IMR-90 (cell line): Measurements from ENCODE around the gene RGS14. TPM values are rescaled to one million over a fixed set of nuclear protein-coding genes. Genes with fewer than 3 reads are reported as not detected.

ENCODE experiments used
- ATAC-seq: fragments of 200-7000 bp; cut with Tn5 transposase; 2 replicates; pipeline ENCODE4 v1.9.1; 2020; ENCODE audit warnings: low read depth, mild to moderate bottlenecking, moderate library complexity
- BruUV-seq: library from RNA; stranded (reverse); fragments of 400-500 nt; replicated peaks from 2 replicates; lab custom pipeline; 2021; lab: Mats Ljungman, UMichigan
- CTCF ChIA-PET: fragments of 300-600 bp; formaldehyde crosslinking; extraction: SDS; loops from one replicate; lab custom pipeline; 2021; ENCODE audit warnings: antibody characterized with exemption; lab: Yijun Ruan, JAX
- POLR2A ChIA-PET: fragments of 300-600 bp; sonication (Branson Sonifier 250); formaldehyde crosslinking; loops from one replicate; lab custom pipeline; 2022; ENCODE audit warnings: antibody characterized with exemption; ENCODE audit not compliant: unreplicated experiment; lab: Charles Lee
- DNase-seq: peaks from one replicate; pipeline ENCODE4 v3.0.0; 2013
- H2AFZ ChIP-seq: replicated peaks from 2 replicates; pipeline ENCODE3; 2013; ENCODE audit warnings: low read length, mild to moderate bottlenecking; ENCODE audit not compliant: poor library complexity
- H2AK5ac ChIP-seq: 2 replicates; pipeline ENCODE4 v1.6.1; 2013; ENCODE audit warnings: low read depth, low read length, inconsistent platforms
- H2AK9ac ChIP-seq: replicated peaks from 2 replicates; pipeline ENCODE3; 2013; ENCODE audit warnings: mild to moderate bottlenecking, low read depth, low read length, moderate library complexity; ENCODE audit not compliant: poor library complexity
- H2BK120ac ChIP-seq: 2 replicates; pipeline ENCODE4 v1.6.1; 2013; ENCODE audit warnings: low read depth, low read length, inconsistent platforms
- H2BK15ac ChIP-seq: 3 replicates; pipeline ENCODE4 v1.6.1; 2013; ENCODE audit warnings: low read depth, low read length, inconsistent platforms
- H2BK20ac ChIP-seq: 2 replicates; pipeline ENCODE4 v1.6.1; 2013; ENCODE audit warnings: low read depth, mild to moderate bottlenecking, inconsistent platforms, low read length, moderate library complexity
- H2BK5ac ChIP-seq: 2 replicates; pipeline ENCODE4 v1.6.1; 2013; ENCODE audit warnings: mild to moderate bottlenecking, low read depth, low read length, inconsistent platforms; ENCODE audit not compliant: poor library complexity, severe bottlenecking
- H3K14ac ChIP-seq: replicated peaks from 2 replicates; pipeline ENCODE4 v1.6.1; 2013; ENCODE audit warnings: low read depth, low read length, inconsistent platforms
- H3K18ac ChIP-seq: 2 replicates; pipeline ENCODE4 v1.6.1; 2013; ENCODE audit warnings: low read depth, low read length, control low read depth
- H3K23ac ChIP-seq: 2 replicates; pipeline ENCODE4 v1.6.1; 2013; ENCODE audit warnings: low read depth, low read length, inconsistent platforms
- H3K27ac ChIP-seq: 2 replicates; pipeline ENCODE4 v1.5.1; 2013; ENCODE audit warnings: mild to moderate bottlenecking, control low read depth, low read length; ENCODE audit not compliant: insufficient read depth
- H3K27me3 ChIP-seq: 2 replicates; pipeline ENCODE4 v1.6.1; 2013; ENCODE audit warnings: low read length; ENCODE audit not compliant: control insufficient read depth, insufficient read depth
- H3K36me3 ChIP-seq: 2 replicates; pipeline ENCODE4 v1.6.1; 2013; ENCODE audit warnings: low read length, mixed read lengths; ENCODE audit not compliant: control insufficient read depth, insufficient read depth
- H3K4ac ChIP-seq: 2 replicates; pipeline ENCODE4 v1.6.1; 2013; ENCODE audit warnings: low read depth, low read length, inconsistent platforms
- H3K4me1 ChIP-seq: 2 replicates; pipeline ENCODE4 v1.6.1; 2013; ENCODE audit warnings: low read length, mixed read lengths; ENCODE audit not compliant: control insufficient read depth, insufficient read depth
- H3K4me2 ChIP-seq: 2 replicates; pipeline ENCODE4 v1.6.1; 2013; ENCODE audit warnings: low read depth, mild to moderate bottlenecking, control low read depth, low read length, moderate library complexity
- H3K4me3 ChIP-seq: 2 replicates; pipeline ENCODE4 v1.5.1; 2013; ENCODE audit warnings: low read depth, mild to moderate bottlenecking, control low read depth, low read length, moderate library complexity; ENCODE audit not compliant: insufficient read depth
- H3K56ac ChIP-seq: 2 replicates; pipeline ENCODE4 v1.6.1; 2013; ENCODE audit warnings: low read length, inconsistent platforms; ENCODE audit not compliant: insufficient read depth; ENCODE audit errors: extremely low read depth
- H3K79me1 ChIP-seq, 2 experiments: 2 replicates each; pipeline ENCODE4 v1.6.1; 2013; ENCODE audit warnings: low read length in 2 of 2, inconsistent platforms in 1 of 2, low read depth in 1 of 2
- H3K9ac ChIP-seq: 2 replicates; pipeline ENCODE4 v1.6.1; 2013; ENCODE audit warnings: low read depth, low read length, control low read depth
- H3K9me1 ChIP-seq: 2 replicates; pipeline ENCODE4 v1.6.1; 2013; ENCODE audit warnings: low read length, inconsistent platforms; ENCODE audit not compliant: insufficient read depth
- H3K9me3 ChIP-seq: 2 replicates; pipeline ENCODE4 v1.6.1; 2013; ENCODE audit warnings: low read length; ENCODE audit not compliant: control insufficient read depth, insufficient read depth
- H4K20me1 ChIP-seq: 2 replicates; pipeline ENCODE4 v1.6.1; 2013; ENCODE audit warnings: low read length, inconsistent platforms; ENCODE audit not compliant: insufficient read depth
- H4K5ac ChIP-seq: 2 replicates; pipeline ENCODE4 v1.6.1; 2013; ENCODE audit warnings: mild to moderate bottlenecking, low read depth, low read length, control low read depth
- H4K8ac ChIP-seq, 2 experiments: 2 replicates each; pipeline ENCODE4 v1.6.1; 2013; ENCODE audit warnings: low read depth in 2 of 2, low read length in 2 of 2, control low read depth in 1 of 2, inconsistent platforms in 1 of 2
- H4K91ac ChIP-seq: 2 replicates; pipeline ENCODE4 v1.6.1; 2013; ENCODE audit warnings: low read depth, low read length, inconsistent platforms; ENCODE audit not compliant: insufficient read depth
- BHLHE40 ChIP-seq: fragments of 150-350 bp; IDR thresholded peaks from 2 replicates; pipeline ENCODE4 v1.6.1; 2016; ENCODE audit warnings: mild to moderate bottlenecking, low read depth, low read length
- CEBPB ChIP-seq: IDR thresholded peaks from 2 replicates; pipeline ENCODE4 v1.6.1; 2012; ENCODE audit warnings: low read depth, low read length, improper control_type of control experiment
- CHD1 ChIP-seq: IDR thresholded peaks from 2 replicates; pipeline ENCODE4 v1.6.1; 2012; ENCODE audit warnings: low read depth, low read length, improper control_type of control experiment
- RAD21 ChIP-seq: IDR thresholded peaks from 2 replicates; pipeline ENCODE4 v1.6.1; 2012; ENCODE audit warnings: low read length, improper control_type of control experiment
- WGBS, 2 experiments: methylation state at CpG; one replicate each; pipeline versions ENCODE4 v1.1.5 to v1.1.7; 2013; ENCODE audit warnings: missing lambda C conversion rate in 2 of 2; ENCODE audit not compliant: insufficient read length in 1 of 2; ENCODE audit errors: extremely low coverage in 2 of 2; 5-methylcytosine and 5-hydroxymethylcytosine counted together
- dilution Hi-C: fragments of 300-500 bp; cut with HindIII; formaldehyde crosslinking; loops from one replicate; pipeline ENCODE4 v1.14.3; 2018; ENCODE audit warnings: low sequenced_read_pairs; ENCODE audit not compliant: unreplicated experiment
- in situ Hi-C: fragments of 300-500 bp; cut with MboI; formaldehyde crosslinking; loops from 3 replicates; pipeline ENCODE4 v1.14.3; 2019; ENCODE audit warnings: low sequenced_read_pairs, inconsistent platforms, mixed read lengths
- intact Hi-C: fragments of 100-400 bp; cut with micrococcal nuclease; formaldehyde crosslinking; loops from 2 replicates; pipeline ENCODE4 v1.10.0; 2022
- polyA plus RNA-seq, 3 experiments: library from polyadenylated mRNA; depleted of rRNA; stranded (reverse); fragments of >200 nt; gene quantifications; 2 replicates each; pipeline ENCODE4 v1.2.3, GENCODE V29; 2012; ENCODE audit warnings: low replicate concordance in 1 of 3
- total RNA-seq: library from RNA; depleted of rRNA; stranded (reverse); fragments of >200 nt; gene quantifications from 2 replicates; pipeline ENCODE4 v1.2.3, GENCODE V29; 2012
- TF ChIP-seq, protein P1 (sequence below): conservative IDR thresholded peaks from 2 replicates; pipeline ENCODE4 v1.5.1; 2012; ENCODE audit warnings: mild to moderate bottlenecking, low read depth, low read length, improper control_type of control experiment
- TF ChIP-seq, protein P2 (sequence below): fragments of 150-350 bp; IDR thresholded peaks from 2 replicates; pipeline ENCODE4 v1.6.1; 2016; ENCODE audit warnings: low read depth, mild to moderate bottlenecking, low read length, moderate library complexity, borderline replicate concordance

Gene RGS14
- total and polyA plus RNA-seq, 2 of the 4 experiments (the other 2 are of a cell fraction) = 1.1 to 6.5 TPM

GRCh38 chr5:177393206-177393765 lies 35.6 kb downstream of the RGS14 start:
- dilution Hi-C loops = no loop called here
- Histone ChIP-seq H2AFZ (no peak overlapping the region), H3K9me1 (peaks cover 13% of the 10 kb centered on the region), H3K9ac (no peak overlapping the region), H2BK120ac (no peak overlapping the region), H3K4me3 (no peak overlapping the region), H2AK5ac (no peak overlapping the region; the same call in 1 of the 2 replicates), H2BK5ac (no peak overlapping the region), H3K79me1 (peaks cover 0 to 2% of the 10 kb centered on the region in 2 experiments; a peak in 1 of 4 replicates), H3K18ac (no peak overlapping the region), H3K4me1 (peaks cover 16% of the 10 kb centered on the region), H3K36me3 (no peaks in the 10 kb centered on the region), H3K14ac (no peak overlapping the region), H2BK20ac (no peak overlapping the region), H4K91ac (no peak overlapping the region), H3K27ac (no peak overlapping the region), H2BK15ac (no peak overlapping the region), H4K8ac (no peak overlapping the region), H4K5ac (no peak overlapping the region), H3K56ac (no peak overlapping the region), H3K23ac (no peak overlapping the region), H3K27me3 (peaks cover 40% of the 10 kb centered on the region), H2AK9ac (no peak overlapping the region), H3K4me2 (no peak overlapping the region), H3K4ac (no peak overlapping the region), H4K20me1 (peaks cover 19% of the 10 kb centered on the region), H3K9me3 (no peaks in the 10 kb centered on the region)
- in situ Hi-C loops = no loop called here
- ATAC-seq = no peak
- TF ChIP-seq BHLHE40 = no peak
- no peak for TF ChIP-seq CEBPB
- TF ChIP-seq CHD1 = no peak
- TF ChIP-seq, protein P1, sequence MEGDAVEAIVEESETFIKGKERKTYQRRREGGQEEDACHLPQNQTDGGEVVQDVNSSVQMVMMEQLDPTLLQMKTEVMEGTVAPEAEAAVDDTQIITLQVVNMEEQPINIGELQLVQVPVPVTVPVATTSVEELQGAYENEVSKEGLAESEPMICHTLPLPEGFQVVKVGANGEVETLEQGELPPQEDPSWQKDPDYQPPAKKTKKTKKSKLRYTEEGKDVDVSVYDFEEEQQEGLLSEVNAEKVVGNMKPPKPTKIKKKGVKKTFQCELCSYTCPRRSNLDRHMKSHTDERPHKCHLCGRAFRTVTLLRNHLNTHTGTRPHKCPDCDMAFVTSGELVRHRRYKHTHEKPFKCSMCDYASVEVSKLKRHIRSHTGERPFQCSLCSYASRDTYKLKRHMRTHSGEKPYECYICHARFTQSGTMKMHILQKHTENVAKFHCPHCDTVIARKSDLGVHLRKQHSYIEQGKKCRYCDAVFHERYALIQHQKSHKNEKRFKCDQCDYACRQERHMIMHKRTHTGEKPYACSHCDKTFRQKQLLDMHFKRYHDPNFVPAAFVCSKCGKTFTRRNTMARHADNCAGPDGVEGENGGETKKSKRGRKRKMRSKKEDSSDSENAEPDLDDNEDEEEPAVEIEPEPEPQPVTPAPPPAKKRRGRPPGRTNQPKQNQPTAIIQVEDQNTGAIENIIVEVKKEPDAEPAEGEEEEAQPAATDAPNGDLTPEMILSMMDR = no peak
- no peak for TF ChIP-seq RAD21
- TF ChIP-seq, protein P2, sequence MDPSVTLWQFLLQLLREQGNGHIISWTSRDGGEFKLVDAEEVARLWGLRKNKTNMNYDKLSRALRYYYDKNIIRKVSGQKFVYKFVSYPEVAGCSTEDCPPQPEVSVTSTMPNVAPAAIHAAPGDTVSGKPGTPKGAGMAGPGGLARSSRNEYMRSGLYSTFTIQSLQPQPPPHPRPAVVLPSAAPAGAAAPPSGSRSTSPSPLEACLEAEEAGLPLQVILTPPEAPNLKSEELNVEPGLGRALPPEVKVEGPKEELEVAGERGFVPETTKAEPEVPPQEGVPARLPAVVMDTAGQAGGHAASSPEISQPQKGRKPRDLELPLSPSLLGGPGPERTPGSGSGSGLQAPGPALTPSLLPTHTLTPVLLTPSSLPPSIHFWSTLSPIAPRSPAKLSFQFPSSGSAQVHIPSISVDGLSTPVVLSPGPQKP = no peak
- CTCF ChIA-PET = interaction anchor here (0.7 to 4.9 kb wide), 3 partner anchors 10 to 83 kb away, joined by 4 to 56 read pairs (median 4); partner anchors contain the start of gene PFN3
- no CpG with 5 or more reads among the region's 1 CpG for WGBS, 2 experiments
- intact Hi-C loops = no loop called here
- no peak for DNase-seq
- BruUV-seq = no TSS peak
- POLR2A ChIA-PET = no interaction called here
